Measurements from ENCODE around the gene CST6. TPM values are rescaled to one million over a fixed set of nuclear protein-coding genes. Genes with fewer than 3 reads are reported as not detected.

The CST6 gene
- total RNA-seq (2022; extraction: Qiagen RNA extraction), result not detected in 5 replicates

GRCh38 chr11:66011785-66012303 lies at the start of gene CST6:
Gene CST6 (plus strand): TSS chr11:66012008. CDS start chr11:66012045, 37 bp downstream.

GRCh38 chr11:66001942-66002647 lies 9.7 kb upstream of the CST6 start, which contains the start of the genes BANF1 and EIF1AD:
Gene BANF1 (plus strand): TSS chr11:66002503. CDS start chr11:66003251, 748 bp downstream.
Gene EIF1AD (minus strand): TSS chr11:66002157. CDS start chr11:66000389, 1,768 bp downstream.

GRCh38 chr11:66026017-66026529 lies 14.3 kb downstream of the CST6 start, which contains the start of gene CATSPER1:
Gene CATSPER1 (minus strand): TSS chr11:66026479. CDS start chr11:66026379, 100 bp downstream.

GRCh38 chr11:66048547-66049323 lies 36.9 kb downstream of the CST6 start, which contains the start of gene GAL3ST3:
Gene GAL3ST3 (minus strand): TSS chr11:66049161. CDS start chr11:66045415, 3,746 bp downstream.

GRCh38 chr11:66051766-66052663 lies 40.2 kb downstream of the CST6 start, which contains the start of gene SF3B2:
Gene SF3B2 (plus strand): TSS chr11:66052364. CDS start chr11:66052385, 21 bp downstream.

Other genes starting within 250 kb of the CST6 start
- 8.5 to 11.9 TPM (median 10.8 TPM) in 5 replicates for gene AP5B1, start 231.0 kb upstream of the CST6 start, total RNA-seq (2022; extraction: Qiagen RNA extraction)
- gene OVOL1, start 224.9 kb upstream of the CST6 start, total RNA-seq (2022; extraction: Qiagen RNA extraction), result 0.03 to 0.13 TPM (median 0.08 TPM) in 3 of 5 replicates, not detected in the others
- gene SNX32, start 178.0 kb upstream of the CST6 start, total RNA-seq (2022; extraction: Qiagen RNA extraction), result 0.06 to 0.11 TPM (median 0.08 TPM) in 3 of 5 replicates, not detected in the others
- 1,998 to 2,345 TPM (median 2,265 TPM) in 5 replicates for gene CFL1, start 153.8 kb upstream of the CST6 start, total RNA-seq (2022; extraction: Qiagen RNA extraction)
- gene MUS81, start 151.6 kb upstream of the CST6 start, total RNA-seq (2022; extraction: Qiagen RNA extraction), result 24.8 to 34.3 TPM (median 33.8 TPM) in 5 replicates
- 0.78 to 1.3 TPM (median 0.94 TPM) in 5 replicates for gene EFEMP2, start 139.2 kb upstream of the CST6 start, total RNA-seq (2022; extraction: Qiagen RNA extraction)
- gene CTSW, start 132.2 kb upstream of the CST6 start, total RNA-seq (2022; extraction: Qiagen RNA extraction), result 0.06 to 0.13 TPM (median 0.09 TPM) in 3 of 5 replicates, not detected in the others
- 70.0 to 85.8 TPM (median 82.0 TPM) in 5 replicates for gene FIBP, start 123.5 kb upstream of the CST6 start, total RNA-seq (2022; extraction: Qiagen RNA extraction)
- gene CCDC85B, start 121.3 kb upstream of the CST6 start, total RNA-seq (2022; extraction: Qiagen RNA extraction), result 18.2 to 42.2 TPM (median 39.0 TPM) in 5 replicates
- 97.6 to 169 TPM (median 123 TPM) in 5 replicates for gene FOSL1, start 111.6 kb upstream of the CST6 start, total RNA-seq (2022; extraction: Qiagen RNA extraction)
- 36.2 to 49.2 TPM (median 42.8 TPM) in 5 replicates for gene C11orf68, start 92.9 kb upstream of the CST6 start, total RNA-seq (2022; extraction: Qiagen RNA extraction)
- 154 to 246 TPM (median 196 TPM) in 5 replicates for gene DRAP1, start 92.6 kb upstream of the CST6 start, total RNA-seq (2022; extraction: Qiagen RNA extraction)
- not detected in 5 replicates for gene TSGA10IP, start 66.5 kb upstream of the CST6 start, total RNA-seq (2022; extraction: Qiagen RNA extraction)
- gene SART1, start 50.3 kb upstream of the CST6 start, total RNA-seq (2022; extraction: Qiagen RNA extraction), result 43.5 to 63.3 TPM (median 54.0 TPM) in 5 replicates
- gene EIF1AD, start 9.9 kb upstream of the CST6 start, total RNA-seq (2022; extraction: Qiagen RNA extraction), result 36.3 to 54.2 TPM (median 37.8 TPM) in 5 replicates
- 350 to 491 TPM (median 479 TPM) in 5 replicates for gene BANF1, start 9.5 kb upstream of the CST6 start, total RNA-seq (2022; extraction: Qiagen RNA extraction)
- gene CATSPER1, start 14.5 kb downstream of the CST6 start, total RNA-seq (2022; extraction: Qiagen RNA extraction), result 0.98 to 1.4 TPM (median 1.3 TPM) in 5 replicates
- not detected in 5 replicates for gene GAL3ST3, start 37.2 kb downstream of the CST6 start, total RNA-seq (2022; extraction: Qiagen RNA extraction)
- gene SF3B2, start 40.4 kb downstream of the CST6 start, total RNA-seq (2022; extraction: Qiagen RNA extraction), result 162 to 202 TPM (median 169 TPM) in 5 replicates
- gene PACS1, start 58.3 kb downstream of the CST6 start, total RNA-seq (2022; extraction: Qiagen RNA extraction), result 57.6 to 92.8 TPM (median 81.4 TPM) in 5 replicates
- gene KLC2, start 245.7 kb downstream of the CST6 start, total RNA-seq (2022; extraction: Qiagen RNA extraction), result 41.0 to 47.0 TPM (median 43.4 TPM) in 5 replicates

Measured in A549 treated with Hydrocortisone at 1 μM for 4 hours (cell line).